GM12865 (cell line): ENCODE results near the gene SYS1.

Experiments
- DNase-seq: peaks from one replicate; pipeline ENCODE4 v3.0.0; 2010; ENCODE audit warnings: low read depth
- H3K4me3 ChIP-seq: 2 replicates; pipeline ENCODE4 v1.5.1; 2011; ENCODE audit warnings: mild to moderate bottlenecking, low read depth, low read length, control low read depth
- TF ChIP-seq, protein P1 (sequence below): IDR thresholded peaks from 2 replicates; pipeline ENCODE4 v1.5.1; 2011; ENCODE audit warnings: low read length, control low read depth, low read depth, inconsistent platforms; ENCODE audit not compliant: insufficient read depth; ENCODE audit errors: missing control alignments

The SYS1 gene

DNA sequence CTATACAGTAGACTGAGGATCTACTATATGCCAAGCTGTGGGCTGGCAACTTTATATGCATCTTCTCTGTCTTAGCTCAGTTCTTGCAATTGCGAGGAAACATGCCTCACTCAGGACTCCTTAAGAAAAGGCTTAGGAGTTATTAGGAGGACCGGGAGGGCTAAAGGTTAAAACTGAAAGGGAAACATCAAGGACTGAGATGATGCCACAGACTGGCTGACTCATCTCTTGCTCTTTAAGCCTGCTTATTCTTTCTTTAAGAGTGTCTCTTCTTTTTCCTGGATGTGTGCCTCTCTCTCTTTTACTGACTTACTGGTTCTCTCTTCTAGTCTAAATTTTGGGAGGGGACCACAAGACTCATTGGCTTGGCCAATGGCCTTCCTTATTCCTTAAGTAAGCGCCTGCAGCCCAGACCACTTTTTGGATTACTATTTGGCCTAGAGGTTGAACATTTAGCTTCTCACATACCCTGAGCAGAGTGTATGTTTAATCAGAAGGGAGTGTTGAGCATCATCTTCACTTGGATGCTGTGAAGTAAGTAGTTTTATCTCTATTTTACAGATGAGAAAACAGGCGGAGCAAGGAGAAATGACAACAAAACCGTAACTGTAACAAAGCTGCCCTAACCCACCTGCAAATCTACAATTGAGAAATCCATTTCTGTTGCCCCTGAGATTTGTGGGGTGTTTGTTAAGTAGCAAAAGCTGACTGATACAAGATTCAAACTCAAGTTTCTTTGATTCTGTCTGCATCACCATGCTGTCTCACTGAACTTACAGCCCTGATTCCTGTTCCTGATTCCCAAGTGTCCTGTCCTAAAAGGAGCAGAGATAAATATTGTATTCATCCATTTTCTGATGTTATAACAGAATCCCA lies 7.5 kb upstream of the SYS1 start:
- TF ChIP-seq, protein P1, sequence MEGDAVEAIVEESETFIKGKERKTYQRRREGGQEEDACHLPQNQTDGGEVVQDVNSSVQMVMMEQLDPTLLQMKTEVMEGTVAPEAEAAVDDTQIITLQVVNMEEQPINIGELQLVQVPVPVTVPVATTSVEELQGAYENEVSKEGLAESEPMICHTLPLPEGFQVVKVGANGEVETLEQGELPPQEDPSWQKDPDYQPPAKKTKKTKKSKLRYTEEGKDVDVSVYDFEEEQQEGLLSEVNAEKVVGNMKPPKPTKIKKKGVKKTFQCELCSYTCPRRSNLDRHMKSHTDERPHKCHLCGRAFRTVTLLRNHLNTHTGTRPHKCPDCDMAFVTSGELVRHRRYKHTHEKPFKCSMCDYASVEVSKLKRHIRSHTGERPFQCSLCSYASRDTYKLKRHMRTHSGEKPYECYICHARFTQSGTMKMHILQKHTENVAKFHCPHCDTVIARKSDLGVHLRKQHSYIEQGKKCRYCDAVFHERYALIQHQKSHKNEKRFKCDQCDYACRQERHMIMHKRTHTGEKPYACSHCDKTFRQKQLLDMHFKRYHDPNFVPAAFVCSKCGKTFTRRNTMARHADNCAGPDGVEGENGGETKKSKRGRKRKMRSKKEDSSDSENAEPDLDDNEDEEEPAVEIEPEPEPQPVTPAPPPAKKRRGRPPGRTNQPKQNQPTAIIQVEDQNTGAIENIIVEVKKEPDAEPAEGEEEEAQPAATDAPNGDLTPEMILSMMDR: no peak
- H3K4me3 ChIP-seq: no peak overlapping the region
- peak; percentile 24 for DNase-seq

DNA sequence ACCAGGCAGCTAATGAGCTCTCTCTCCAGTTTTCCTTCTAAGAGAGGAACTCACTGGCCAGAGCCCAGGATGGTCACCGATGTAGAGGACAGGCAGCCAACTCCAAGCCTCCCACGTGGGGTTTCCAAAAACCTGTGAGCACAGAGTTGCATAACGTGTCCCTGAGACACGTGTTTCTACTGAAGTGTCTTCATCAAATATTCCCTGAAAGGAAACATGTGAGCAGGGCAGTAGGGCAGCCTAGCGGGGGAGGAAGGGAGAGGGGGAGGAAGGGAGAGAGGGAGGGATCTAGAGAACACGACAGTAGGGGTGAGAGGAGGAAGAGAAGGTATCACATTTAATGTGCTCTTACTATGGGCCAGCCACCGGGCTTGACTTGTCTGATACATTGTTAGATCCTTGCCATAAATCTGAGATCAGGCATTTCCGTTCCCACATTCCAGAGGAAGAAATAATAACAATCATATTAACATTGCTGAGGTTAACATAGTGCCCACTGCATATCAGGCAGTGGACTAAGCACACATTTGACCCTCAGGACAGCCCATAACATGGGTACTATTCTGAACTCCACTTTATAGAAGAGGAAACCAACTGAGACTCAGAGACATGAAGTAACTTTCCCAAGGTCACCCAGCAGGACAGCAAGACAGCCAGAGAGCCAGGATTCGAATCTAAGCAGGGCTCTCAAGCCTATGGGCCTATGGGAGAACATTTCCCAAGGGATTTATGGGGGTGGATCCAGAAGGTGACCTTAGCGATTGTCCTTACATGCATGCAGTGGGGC lies 4.5 kb upstream of the SYS1 start:
- TF ChIP-seq, protein P1: no peak
- no peak for DNase-seq
- H3K4me3 ChIP-seq: no peak overlapping the region

DNA sequence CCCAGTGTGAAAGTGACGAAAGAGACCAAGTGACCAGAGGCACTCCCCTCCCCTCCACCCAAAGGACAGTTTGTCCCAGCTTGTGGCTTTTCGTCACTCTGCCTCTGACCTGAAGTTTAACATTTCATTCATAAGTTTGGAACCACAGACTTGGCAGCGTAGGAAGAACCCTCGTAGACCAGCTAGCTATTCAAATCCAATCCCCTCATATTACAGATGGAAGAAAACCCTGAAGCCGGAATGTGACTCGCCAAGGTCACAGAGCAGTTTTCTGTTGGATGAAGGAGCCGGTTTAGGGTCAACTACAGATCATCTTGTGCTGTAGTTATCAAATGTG lies 3.9 kb upstream of the SYS1 start:
- TF ChIP-seq, protein P1: no peak
- H3K4me3 ChIP-seq: no peak overlapping the region
- DNase-seq: no peak

DNA sequence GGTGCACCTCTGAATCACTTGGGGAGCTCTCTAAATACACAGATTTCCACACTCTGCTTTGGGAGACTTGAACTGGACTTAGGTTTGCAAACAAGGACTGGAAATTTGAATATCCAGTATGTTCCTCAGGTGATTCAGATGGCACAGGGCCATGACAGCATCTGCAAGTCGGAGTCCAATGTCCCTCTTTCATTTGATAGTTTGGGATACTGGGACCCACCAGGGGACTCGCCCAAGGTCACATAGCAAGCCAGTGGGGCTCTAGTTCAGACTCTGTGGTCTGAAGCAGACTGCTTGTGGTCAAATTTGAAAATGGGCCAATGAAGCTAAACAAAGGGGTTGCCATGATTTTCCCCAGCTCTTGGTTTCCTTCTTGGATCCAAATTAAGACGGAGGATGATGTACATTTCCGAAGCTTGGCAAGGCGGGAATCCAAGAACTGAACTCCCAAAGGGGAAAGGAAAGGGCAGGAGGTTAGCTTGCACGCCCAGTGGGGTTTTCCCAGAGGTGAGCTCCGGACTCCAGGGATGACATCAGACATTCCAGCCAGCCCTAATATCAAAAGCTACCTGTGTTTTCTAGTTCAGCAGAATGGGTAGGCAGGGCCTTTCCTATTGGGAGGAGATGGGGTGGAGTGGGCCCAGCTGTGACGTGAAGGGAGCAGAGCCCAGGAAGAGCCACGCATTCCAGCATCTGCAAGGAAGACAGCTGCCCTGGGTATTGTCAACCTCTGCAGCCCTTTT lies 3.4 kb upstream of the SYS1 start:
- DNase-seq: peak; percentile 25
- TF ChIP-seq, protein P1: no peak
- H3K4me3 ChIP-seq: no peak overlapping the region

DNA sequence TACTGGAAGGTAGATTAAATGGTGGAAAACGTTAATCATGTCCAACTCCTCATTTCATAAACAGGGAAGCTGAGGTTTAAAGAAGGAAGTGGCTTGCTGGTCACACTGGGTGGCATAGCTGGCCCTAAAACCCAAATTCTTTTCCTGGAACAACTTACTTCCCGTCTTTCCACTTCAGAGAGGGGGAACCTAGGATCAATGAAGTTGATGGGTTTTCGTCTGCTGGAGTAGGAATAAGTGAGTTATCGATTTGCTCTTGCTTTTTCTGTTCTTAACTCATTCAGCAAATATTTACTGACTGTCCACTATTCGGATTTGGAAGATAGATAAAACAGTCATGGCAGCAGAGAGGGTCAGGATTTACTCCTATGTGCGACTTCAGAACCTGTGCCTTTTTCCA lies 1.2 kb upstream of the SYS1 start:
- TF ChIP-seq, protein P1: no peak

DNA sequence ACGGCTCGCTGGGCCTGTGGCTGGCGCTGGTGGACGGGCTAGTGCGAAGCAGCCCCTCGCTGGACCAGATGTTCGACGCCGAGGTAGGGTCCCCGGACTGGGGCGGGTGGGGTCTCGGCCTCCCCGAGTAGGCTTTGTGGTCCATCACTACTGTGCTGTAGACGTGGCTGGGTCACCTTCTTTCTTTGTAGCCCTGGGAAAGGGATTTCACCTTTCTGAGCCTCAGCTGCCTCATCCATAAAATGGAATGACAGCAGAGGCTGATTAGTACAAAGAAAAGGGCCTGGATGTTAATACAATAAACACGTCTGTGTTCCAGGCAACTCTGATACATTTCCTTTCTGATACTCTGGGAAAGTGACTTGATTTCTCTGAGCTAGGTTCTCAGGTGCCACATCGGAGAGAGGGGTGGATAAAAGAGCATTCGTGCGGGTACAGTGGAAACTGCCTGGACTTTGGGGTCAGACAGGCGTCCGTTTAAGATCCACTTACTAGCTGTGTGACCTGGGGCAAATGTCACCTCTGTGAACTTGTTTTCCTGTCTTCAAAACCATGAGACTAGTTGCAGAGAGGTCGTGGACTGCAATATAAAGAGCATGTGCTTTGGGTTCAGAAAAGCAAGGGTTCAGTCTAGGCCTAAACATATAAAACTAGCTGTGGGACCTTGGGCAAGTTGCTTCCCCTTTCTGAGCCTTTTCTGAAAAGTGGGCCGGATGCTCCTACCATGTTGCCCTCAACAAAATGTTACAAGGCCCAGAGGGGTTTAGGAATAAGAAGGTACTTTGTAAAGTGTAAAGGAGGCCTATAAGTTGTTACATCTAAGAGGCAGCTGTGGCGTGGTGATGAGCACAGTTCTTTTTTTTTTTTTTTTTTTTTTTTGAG lies 896 bp downstream of the SYS1 start:
- peak; percentile 20 for DNase-seq
- TF ChIP-seq, protein P1: no peak
- peak overlapping the region; percentile 87 for H3K4me3 ChIP-seq

More for the DNA sequence above, 1.2 kb upstream of the SYS1 start:
- no peak for DNase-seq
- H3K4me3 ChIP-seq: no peak overlapping the region
